GM19395 (cell line): ENCODE measurements around the gene ITPK1.

Experiments used
- ATAC-seq: cut with Tn5 transposase; IDR thresholded peaks from one replicate; pipeline ENCODE4 v1.9.1; 2021; ENCODE audit warnings: mild to moderate bottlenecking, moderate library complexity; ENCODE audit not compliant: unreplicated experiment

The ITPK1 gene

GRCh38 chr14:92929689-92930608 lies 185.8 kb downstream of the ITPK1 start:
- no peak for ATAC-seq

- ATAC-seq = no peak
These were observed 186.6 kb downstream of the ITPK1 start for GRCh38 chr14:92928961-92929688.

GRCh38 chr14:92928258-92928629 lies 187.5 kb downstream of the ITPK1 start:
- no peak for ATAC-seq

GRCh38 chr14:92927349-92928257 lies 188.1 kb downstream of the ITPK1 start:
- no peak for ATAC-seq

- no peak for ATAC-seq
These were observed 188.8 kb downstream of the ITPK1 start for GRCh38 chr14:92926931-92927330.

GRCh38 chr14:92926180-92926845 lies 189.4 kb downstream of the ITPK1 start:
- no peak for ATAC-seq

- ATAC-seq = no peak
These were observed 190.3 kb downstream of the ITPK1 start for GRCh38 chr14:92925446-92925845.

GRCh38 chr14:92924247-92924646 lies 191.5 kb downstream of the ITPK1 start:
- ATAC-seq = no peak

- ATAC-seq = no peak
These were observed 192.0 kb downstream of the ITPK1 start for GRCh38 chr14:92923744-92924103.

- no peak for ATAC-seq
These were observed 192.6 kb downstream of the ITPK1 start, which contains the start of gene CHGA for GRCh38 chr14:92922883-92923743. Gene CHGA (plus strand): TSS chr14:92923150. CDS start chr14:92923360, 210 bp downstream.

- no peak for ATAC-seq
These were observed 193.5 kb downstream of the ITPK1 start for GRCh38 chr14:92922155-92922735.

- no peak for ATAC-seq
These were observed 195.7 kb downstream of the ITPK1 start for GRCh38 chr14:92920001-92920400.

GRCh38 chr14:92917956-92918355 lies 197.8 kb downstream of the ITPK1 start:
- ATAC-seq = no peak

- ATAC-seq = no peak
These were observed 198.4 kb downstream of the ITPK1 start for GRCh38 chr14:92917041-92917940.

GRCh38 chr14:92916201-92916600 lies 199.5 kb downstream of the ITPK1 start:
- no peak for ATAC-seq

- ATAC-seq = no peak
These were observed 201.6 kb downstream of the ITPK1 start for GRCh38 chr14:92914087-92914656.

GRCh38 chr14:92907316-92907911 lies 208.3 kb downstream of the ITPK1 start:
- no peak for ATAC-seq
